GM06990 (cell line): ENCODE results near the gene ACER3.

Source experiments
- DNase-seq: peaks from one replicate; pipeline ENCODE4 v3.0.0-alpha.2; 2011; ENCODE audit not compliant: insufficient read length; ENCODE audit errors: extremely low read depth
- H3K27me3 ChIP-seq: replicated peaks from 2 replicates; pipeline ENCODE4 v1.6.0; 2011; ENCODE audit warnings: low read length; ENCODE audit not compliant: control insufficient read depth, insufficient read depth
- H3K36me3 ChIP-seq: 2 replicates; pipeline ENCODE4 v1.5.1; 2011; ENCODE audit warnings: low read length; ENCODE audit not compliant: control insufficient read depth, insufficient read depth
- H3K4me3 ChIP-seq: replicated peaks from 2 replicates; pipeline ENCODE4 v1.5.1; 2011; ENCODE audit warnings: low read depth, mild to moderate bottlenecking, control low read depth, low read length
- CTCF ChIP-seq: IDR thresholded peaks from 2 replicates; pipeline ENCODE4 v1.5.1; 2011; ENCODE audit warnings: low read length, control low read depth, mild to moderate bottlenecking, inconsistent platforms; ENCODE audit not compliant: insufficient read depth, poor library complexity, severe bottlenecking

The ACER3 gene

GRCh38 chr11:76889411-76889975 is 28.8 kb downstream of the ACER3 start:
- H3K27me3 ChIP-seq: no peaks in the 10 kb centered on the region
- DNase-seq: no peak
- H3K4me3 ChIP-seq: no peak overlapping the region
- no peaks in the 10 kb centered on the region for H3K36me3 ChIP-seq
- TF ChIP-seq CTCF: no peak

- TF ChIP-seq CTCF: no peak
- DNase-seq: no peak
- H3K4me3 ChIP-seq: no peak overlapping the region
- no peaks in the 10 kb centered on the region for H3K36me3 ChIP-seq
- H3K27me3 ChIP-seq: no peaks in the 10 kb centered on the region
Observed at GRCh38 chr11:76890329-76890728, 29.6 kb downstream of the ACER3 start.

- DNase-seq: no peak
- no peaks in the 10 kb centered on the region for H3K36me3 ChIP-seq
- no peak for TF ChIP-seq CTCF
- H3K27me3 ChIP-seq: no peaks in the 10 kb centered on the region
- H3K4me3 ChIP-seq: no peak overlapping the region
Observed at GRCh38 chr11:76891285-76891684, 30.6 kb downstream of the ACER3 start.

DNA sequence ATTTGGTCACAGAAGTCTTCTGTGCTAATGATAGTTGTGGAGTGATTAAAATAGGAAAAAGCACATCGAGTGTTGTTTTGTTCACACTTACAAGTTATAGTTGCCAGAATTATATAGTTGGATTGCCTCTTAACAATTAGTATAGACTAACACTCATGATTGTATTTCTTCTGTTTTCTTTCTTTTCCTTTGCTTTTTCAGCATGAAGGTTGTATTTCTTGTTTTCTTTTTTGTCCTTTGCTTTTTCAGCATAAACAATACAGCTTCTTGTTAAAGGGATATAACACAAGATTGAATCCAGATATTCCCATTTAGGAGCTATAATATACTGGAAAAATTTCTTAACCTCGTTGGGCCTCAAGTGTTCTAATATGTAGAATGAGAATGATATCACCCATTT is 31.1 kb downstream of the ACER3 start:
- Histone ChIP-seq H3K4me3 (no peak overlapping the region), H3K27me3 (no peaks in the 10 kb centered on the region), H3K36me3 (no peaks in the 10 kb centered on the region)
- no peak for TF ChIP-seq CTCF
- no peak for DNase-seq

- Histone ChIP-seq H3K4me3 (no peak overlapping the region), H3K27me3 (no peaks in the 10 kb centered on the region), H3K36me3 (no peaks in the 10 kb centered on the region)
- DNase-seq: no peak
- no peak for TF ChIP-seq CTCF
Observed at GRCh38 chr11:76892306-76892705, 31.6 kb downstream of the ACER3 start.

DNA sequence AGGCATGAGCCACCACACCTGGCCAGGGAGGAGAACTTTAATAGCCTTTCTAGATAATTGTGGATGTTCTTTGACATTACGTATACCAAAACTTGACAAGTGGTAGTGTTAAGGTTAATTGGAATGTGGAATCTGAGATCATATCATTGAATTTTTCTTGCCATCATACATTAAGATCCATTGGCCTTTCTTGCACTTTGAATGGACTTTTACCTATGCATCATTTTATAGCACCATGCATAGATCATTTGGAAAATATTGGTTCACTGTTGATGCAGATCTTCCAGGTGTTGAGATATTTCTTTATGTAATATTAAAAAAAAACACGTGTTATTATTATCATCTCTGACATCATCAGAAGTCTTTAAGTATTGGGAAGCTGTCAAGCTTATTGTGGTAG is 36.5 kb downstream of the ACER3 start:
- Histone ChIP-seq H3K27me3 (no peaks in the 10 kb centered on the region), H3K4me3 (no peak overlapping the region), H3K36me3 (no peaks in the 10 kb centered on the region)
- TF ChIP-seq CTCF: no peak
- no peak for DNase-seq
